Stomach smooth muscle (tissue), 2 donors: Measurements from ENCODE around the gene IL7R.
A peak's percentile ranks its signal among the peaks of the same experiment; 100 is the strongest.
"Not testable (repeated sequence)": the region's sequence is repeated elsewhere in the genome, so short reads cannot be mapped to it uniquely, and the experiment has no call there.

Experiments used
- H3K27ac ChIP-seq: one replicate; pipeline ENCODE4 v1.7.0; 2013; ENCODE audit warnings: mild to moderate bottlenecking, low read length, inconsistent platforms
- H3K27me3 ChIP-seq, 2 donors: one replicate each; pipeline ENCODE4 v1.7.0; 2013; ENCODE audit warnings: low read length in 2 of 2; ENCODE audit not compliant: insufficient read depth in 2 of 2, control insufficient read depth in 1 of 2
- H3K36me3 ChIP-seq, 2 donors: one replicate each; pipeline ENCODE4 v1.7.0; 2013; ENCODE audit warnings: low read length in 2 of 2; ENCODE audit not compliant: control insufficient read depth in 2 of 2, insufficient read depth in 2 of 2
- H3K4me1 ChIP-seq: one replicate; pipeline ENCODE4 v1.7.0; 2013; ENCODE audit warnings: low read length; ENCODE audit not compliant: control insufficient read depth, insufficient read depth
- H3K4me3 ChIP-seq, 2 donors: one replicate each; pipeline ENCODE4 v1.7.0; 2013; ENCODE audit warnings: low read length in 2 of 2
- H3K9ac ChIP-seq, 2 donors: one replicate each; pipeline ENCODE4 v1.7.0; 2013; ENCODE audit warnings: low read length in 2 of 2, mild to moderate bottlenecking in 1 of 2
- H3K9me3 ChIP-seq, 2 donors: one replicate each; pipeline ENCODE4 v1.7.0; 2013; ENCODE audit warnings: low read length in 2 of 2; ENCODE audit not compliant: control insufficient read depth in 2 of 2
- donor health status: healthy.
- donor health status: Pancreatic carcinoma.

The IL7R gene

DNA sequence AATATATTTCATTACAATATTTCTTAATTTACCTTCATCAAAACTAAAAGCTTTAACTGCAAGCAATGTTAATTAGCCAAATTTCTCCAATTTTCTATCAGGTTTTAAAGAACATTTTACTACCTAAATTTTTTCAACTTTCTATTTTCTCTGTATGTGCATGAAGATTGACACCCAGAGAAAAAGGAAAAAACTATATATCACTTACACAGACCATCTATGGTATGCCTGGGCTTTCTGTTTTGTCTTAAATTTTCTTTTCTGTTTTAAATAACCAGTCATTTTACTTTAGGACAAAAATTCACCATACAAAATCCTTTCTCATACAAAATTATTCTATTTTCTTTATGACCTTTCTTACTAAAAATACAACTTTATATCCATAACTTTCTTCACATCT, 13.8 kb upstream of the IL7R start:
- Histone ChIP-seq H3K9ac (no peak overlapping the region), H3K4me3 (no peak overlapping the region), H3K27me3 (no peaks in the 10 kb centered on the region), H3K9me3 (no peaks in the 10 kb centered on the region), H3K27ac (no peak overlapping the region), H3K36me3 (no peaks in the 10 kb centered on the region), H3K4me1 (no peaks in the 10 kb centered on the region)

DNA sequence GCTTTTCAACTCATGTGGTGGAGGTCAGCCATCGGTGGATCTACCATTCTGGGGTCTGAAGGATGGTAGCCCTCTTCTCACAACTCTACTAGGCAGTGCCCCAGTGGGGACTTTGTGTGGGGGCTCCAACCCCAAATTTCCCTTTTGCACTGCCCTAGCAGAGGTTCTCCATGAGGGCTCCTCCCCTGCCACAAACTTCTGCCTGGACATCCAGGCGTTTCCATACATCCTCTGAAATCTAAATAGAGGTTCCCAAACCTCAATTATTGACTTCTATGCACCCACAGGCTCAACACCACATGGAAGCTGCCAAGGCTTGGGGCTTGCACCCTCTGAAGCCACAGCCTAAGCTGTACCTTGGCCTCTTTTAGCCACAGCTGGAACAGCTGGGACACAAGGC, 11.2 kb upstream of the IL7R start:
- not testable (repeated sequence) for H3K4me1 ChIP-seq, H3K36me3 ChIP-seq, H3K4me3 ChIP-seq, H3K27me3 ChIP-seq, H3K27ac ChIP-seq, H3K9me3 ChIP-seq, H3K9ac ChIP-seq

DNA sequence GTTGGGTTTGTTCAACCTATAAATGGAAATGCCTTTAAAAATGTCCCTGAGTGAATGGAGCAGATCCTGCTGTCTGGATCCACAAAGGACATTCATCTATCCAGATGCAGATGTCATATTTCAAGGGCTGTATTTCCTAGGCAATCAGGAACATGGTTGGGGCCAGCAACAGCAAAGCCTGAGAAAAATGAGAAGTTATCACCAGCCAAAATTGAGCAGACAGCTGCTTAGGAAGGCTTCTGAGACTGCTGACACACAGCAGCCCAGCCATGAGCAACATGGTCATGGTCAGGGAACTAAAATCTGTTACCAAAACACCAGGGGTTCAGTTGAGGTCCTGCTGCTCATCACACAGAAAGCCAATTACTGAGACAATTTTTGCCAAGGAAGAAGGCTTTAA, 9.2 kb upstream of the IL7R start:
- H3K4me3 ChIP-seq = no peak overlapping the region
- no peak overlapping the region for H3K9ac ChIP-seq
- no peaks in the 10 kb centered on the region for H3K27me3 ChIP-seq
- no peaks in the 10 kb centered on the region for H3K4me1 ChIP-seq
- no peak overlapping the region for H3K27ac ChIP-seq
- no peaks in the 10 kb centered on the region for H3K9me3 ChIP-seq
- no peaks in the 10 kb centered on the region for H3K36me3 ChIP-seq

DNA sequence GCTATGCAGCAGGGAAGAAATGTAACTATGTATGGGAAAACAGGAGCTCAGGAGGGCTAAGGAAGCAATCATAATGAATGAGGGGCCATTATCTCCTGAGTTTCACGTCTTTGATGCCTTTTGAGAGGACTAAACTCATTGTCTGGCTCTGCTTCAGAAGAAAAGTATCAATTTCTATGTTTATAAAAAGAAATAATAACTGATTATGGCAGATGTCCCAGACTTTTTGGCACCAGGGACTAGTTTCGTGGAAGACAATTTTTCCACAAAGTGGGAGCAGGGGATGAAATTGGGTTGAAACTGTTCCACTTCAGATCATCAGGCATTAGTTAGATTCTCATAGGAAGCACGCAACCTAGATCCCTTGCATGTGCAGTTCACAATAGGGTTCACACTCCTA, 8.7 kb upstream of the IL7R start:
- Histone ChIP-seq H3K9ac (no peak overlapping the region), H3K27me3 (no peaks in the 10 kb centered on the region), H3K4me1 (no peaks in the 10 kb centered on the region), H3K36me3 (no peaks in the 10 kb centered on the region), H3K9me3 (no peaks in the 10 kb centered on the region), H3K4me3 (no peak overlapping the region), H3K27ac (no peak overlapping the region)

DNA sequence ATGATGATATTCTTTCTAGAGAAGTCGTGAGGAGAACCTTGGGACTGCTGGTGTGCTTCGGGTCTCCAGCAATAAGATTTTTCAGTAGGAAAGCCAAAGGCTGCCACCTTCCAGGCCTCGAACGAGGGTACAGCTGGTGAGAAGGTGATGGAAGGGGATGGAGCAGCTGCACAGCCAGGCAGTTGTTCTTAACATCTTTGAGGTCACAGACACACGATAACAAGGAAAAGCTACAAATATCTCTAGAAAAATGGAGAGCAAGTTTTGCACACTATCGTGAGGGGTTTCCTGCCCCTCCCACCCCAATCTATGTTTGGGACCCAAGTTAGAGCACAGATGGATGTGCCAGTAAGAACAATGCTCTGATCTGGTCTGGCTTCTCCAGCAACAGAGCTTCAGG, 6.8 kb upstream of the IL7R start:
- no peaks in the 10 kb centered on the region for H3K4me1 ChIP-seq
- no peaks in the 10 kb centered on the region for H3K9me3 ChIP-seq
- H3K36me3 ChIP-seq = no peaks in the 10 kb centered on the region
- no peak overlapping the region for H3K9ac ChIP-seq
- no peak overlapping the region for H3K4me3 ChIP-seq
- H3K27ac ChIP-seq = no peak overlapping the region
- no peaks in the 10 kb centered on the region for H3K27me3 ChIP-seq

DNA sequence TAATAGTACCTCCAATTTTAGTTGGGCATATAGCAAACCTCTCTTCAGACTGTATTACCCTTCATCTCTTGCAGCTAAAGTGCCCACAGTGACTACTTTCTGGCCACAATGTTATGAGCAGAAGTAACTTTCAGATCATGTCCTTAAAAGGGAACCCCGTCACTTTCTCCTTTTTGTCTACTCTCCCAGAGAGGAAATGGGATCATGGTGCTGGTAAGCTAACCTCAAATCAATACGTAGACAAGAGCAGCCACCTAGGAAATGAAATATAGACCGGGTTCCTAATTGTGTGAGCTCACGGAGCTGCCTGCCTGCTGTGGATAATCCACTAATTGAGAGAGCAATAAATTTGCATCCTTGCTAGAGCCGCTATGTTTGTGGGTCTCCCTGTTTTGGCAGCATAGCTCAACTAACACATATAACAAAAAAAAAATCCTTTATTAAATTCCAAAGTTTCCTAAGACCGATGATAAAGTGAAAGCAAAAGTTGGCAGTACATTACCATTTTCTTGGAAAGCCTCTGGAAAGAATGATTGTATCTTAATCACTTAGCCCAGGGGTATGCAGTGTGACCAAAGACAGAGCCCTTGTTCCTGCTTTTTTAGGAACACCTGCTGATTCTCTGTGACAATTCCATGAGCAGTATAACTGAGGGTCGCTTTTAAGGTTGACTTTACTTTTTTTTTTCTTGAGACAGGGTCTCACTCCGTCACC, 5.6 kb upstream of the IL7R start:
- Histone ChIP-seq H3K4me1 (no peaks in the 10 kb centered on the region), H3K4me3 (peak overlapping the region in 1 of 2 donors; percentile 8), H3K36me3 (no peaks in the 10 kb centered on the region), H3K9me3 (no peaks in the 10 kb centered on the region), H3K27ac (no peak overlapping the region), H3K27me3 (no peaks in the 10 kb centered on the region), H3K9ac (no peak overlapping the region)

DNA sequence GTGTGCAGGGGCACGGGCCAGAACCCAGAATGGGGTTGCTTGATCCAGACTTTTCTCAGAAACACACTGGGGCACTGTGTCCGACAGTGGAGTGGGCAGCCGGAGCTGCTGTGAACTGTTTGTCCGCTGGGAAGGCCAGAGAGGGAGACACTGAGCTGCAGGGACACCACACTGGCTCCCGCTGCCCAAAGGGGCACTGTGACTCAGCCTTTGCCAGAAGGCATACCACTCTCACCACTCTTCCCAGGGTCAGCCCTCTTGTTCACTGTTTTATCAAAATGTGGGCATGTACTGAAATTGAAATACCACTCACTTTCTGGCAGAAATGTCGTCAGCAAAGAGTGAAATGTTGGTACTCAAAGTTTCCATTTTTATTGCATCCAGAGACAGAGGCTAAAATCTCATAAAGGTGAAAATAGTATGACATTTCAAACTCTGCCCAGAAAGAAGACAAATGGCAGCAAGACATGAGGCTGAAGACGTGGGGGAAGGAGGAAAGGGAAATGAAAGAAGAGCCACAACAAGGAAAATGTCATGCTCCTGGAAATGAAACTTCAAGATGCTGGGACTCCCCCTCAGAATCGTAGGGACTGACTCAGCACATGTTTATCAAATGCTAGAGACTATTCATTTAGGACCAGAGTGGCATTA, 4.5 kb upstream of the IL7R start:
- H3K27me3 ChIP-seq = no peaks in the 10 kb centered on the region
- H3K9me3 ChIP-seq = no peaks in the 10 kb centered on the region
- H3K27ac ChIP-seq = no peak overlapping the region
- H3K9ac ChIP-seq = no peak overlapping the region
- H3K36me3 ChIP-seq = no peaks in the 10 kb centered on the region
- no peaks in the 10 kb centered on the region for H3K4me1 ChIP-seq
- no peak overlapping the region for H3K4me3 ChIP-seq

DNA sequence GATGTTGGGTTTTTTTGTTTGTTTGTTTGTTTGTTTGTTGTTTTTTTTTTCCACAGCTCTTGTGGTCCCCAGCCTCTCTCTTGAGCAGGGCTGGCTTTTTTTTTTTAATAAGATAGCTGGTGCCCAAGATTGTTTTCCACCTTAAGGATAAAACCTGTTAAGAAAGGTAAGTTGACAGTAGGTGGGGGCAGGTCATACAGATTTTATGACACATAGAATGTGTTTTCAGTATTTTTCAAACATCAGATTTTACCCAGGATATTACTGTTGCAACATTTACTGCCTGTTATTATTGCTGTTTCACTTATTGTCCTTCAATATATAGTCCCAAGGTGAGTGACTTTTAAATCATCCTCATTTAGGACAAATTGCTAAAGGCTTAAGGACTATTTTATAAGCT, 3.9 kb upstream of the IL7R start:
- no peaks in the 10 kb centered on the region for H3K36me3 ChIP-seq
- H3K27me3 ChIP-seq = no peaks in the 10 kb centered on the region
- H3K27ac ChIP-seq = no peak overlapping the region
- no peaks in the 10 kb centered on the region for H3K9me3 ChIP-seq
- no peaks in the 10 kb centered on the region for H3K4me1 ChIP-seq
- no peak overlapping the region for H3K9ac ChIP-seq
- H3K4me3 ChIP-seq = no peak overlapping the region

DNA sequence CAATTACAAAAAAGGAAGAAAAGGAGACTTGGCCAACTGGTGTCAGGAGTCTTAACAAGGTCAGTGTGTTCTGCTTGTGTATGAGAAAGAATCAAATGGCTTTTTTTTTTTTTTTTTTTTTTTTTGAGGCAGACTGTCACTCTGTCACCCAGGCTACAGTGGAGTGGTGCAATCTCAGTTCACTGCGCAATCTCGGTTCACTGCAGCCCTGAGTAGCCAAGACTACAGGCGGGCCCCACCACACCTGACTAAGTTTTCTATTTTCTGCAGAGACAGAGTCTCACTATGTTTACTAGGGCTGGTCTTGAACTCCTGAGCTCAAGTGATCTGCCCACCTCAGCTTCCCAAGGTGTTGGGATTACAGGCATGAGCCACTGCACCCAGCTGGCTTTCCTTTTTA, 3.1 kb upstream of the IL7R start:
- H3K27me3 ChIP-seq = no peaks in the 10 kb centered on the region
- H3K4me1 ChIP-seq = no peaks in the 10 kb centered on the region
- no peaks in the 10 kb centered on the region for H3K9me3 ChIP-seq
- no peak overlapping the region for H3K4me3 ChIP-seq
- no peak overlapping the region for H3K9ac ChIP-seq
- H3K36me3 ChIP-seq = no peaks in the 10 kb centered on the region
- H3K27ac ChIP-seq = no peak overlapping the region

DNA sequence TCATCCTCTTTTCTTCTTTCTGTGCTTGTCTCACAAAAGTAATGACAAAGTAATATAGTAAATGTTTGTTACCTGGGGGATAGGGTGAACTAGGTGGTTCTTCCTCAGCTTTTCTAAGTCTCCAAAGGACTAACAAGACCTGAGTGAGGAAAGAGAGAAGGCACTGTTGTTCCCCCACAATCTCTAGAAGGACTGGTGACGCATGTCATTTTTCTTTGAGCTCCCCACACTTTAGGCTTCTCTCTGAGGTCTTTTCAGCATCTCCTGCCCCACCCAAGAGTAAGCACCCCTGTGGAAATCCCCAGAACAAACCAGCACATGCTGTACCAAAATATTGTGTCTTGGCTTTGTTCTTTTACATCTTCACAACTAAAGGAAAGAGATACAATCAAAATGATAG, 2.4 kb upstream of the IL7R start:
- H3K36me3 ChIP-seq = no peaks in the 10 kb centered on the region
- H3K9ac ChIP-seq = no peak overlapping the region
- H3K27ac ChIP-seq = no peak overlapping the region
- no peak overlapping the region for H3K4me3 ChIP-seq
- H3K9me3 ChIP-seq = no peaks in the 10 kb centered on the region
- no peaks in the 10 kb centered on the region for H3K27me3 ChIP-seq
- H3K4me1 ChIP-seq = no peaks in the 10 kb centered on the region

DNA sequence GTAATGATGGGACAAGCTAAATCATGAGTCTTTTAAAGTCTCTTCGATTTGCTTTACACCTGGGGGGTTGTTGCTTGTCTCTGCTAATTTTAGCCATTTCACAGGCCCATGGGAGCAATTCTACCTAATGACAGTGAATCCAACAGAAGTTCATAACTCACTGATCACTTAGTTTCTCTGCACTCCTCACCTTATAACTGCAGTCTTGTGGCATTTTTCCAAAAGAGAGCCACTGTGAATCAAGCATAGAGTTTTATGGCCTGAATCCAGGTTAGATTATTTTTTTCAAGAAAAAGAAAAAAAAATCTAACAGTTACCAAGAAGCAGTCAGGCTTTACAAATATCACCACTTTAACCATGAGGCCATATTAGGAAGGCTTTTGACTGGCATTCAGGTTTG, 1.5 kb upstream of the IL7R start:
- H3K9ac ChIP-seq = no peak overlapping the region
- no peaks in the 10 kb centered on the region for H3K4me1 ChIP-seq
- H3K27me3 ChIP-seq = no peaks in the 10 kb centered on the region
- H3K4me3 ChIP-seq = no peak overlapping the region
- no peaks in the 10 kb centered on the region for H3K9me3 ChIP-seq
- H3K27ac ChIP-seq = no peak overlapping the region
- no peaks in the 10 kb centered on the region for H3K36me3 ChIP-seq
